Measurements from ENCODE around the gene COL8A2. TPM values are rescaled to one million over a fixed set of nuclear protein-coding genes. Genes with fewer than 3 reads are reported as not detected.

Gene COL8A2
- total and polyA plus RNA-seq, 2 of the 4 experiments (the other 2 are of a cell fraction) = 0.54 to 1.1 TPM

DNA sequence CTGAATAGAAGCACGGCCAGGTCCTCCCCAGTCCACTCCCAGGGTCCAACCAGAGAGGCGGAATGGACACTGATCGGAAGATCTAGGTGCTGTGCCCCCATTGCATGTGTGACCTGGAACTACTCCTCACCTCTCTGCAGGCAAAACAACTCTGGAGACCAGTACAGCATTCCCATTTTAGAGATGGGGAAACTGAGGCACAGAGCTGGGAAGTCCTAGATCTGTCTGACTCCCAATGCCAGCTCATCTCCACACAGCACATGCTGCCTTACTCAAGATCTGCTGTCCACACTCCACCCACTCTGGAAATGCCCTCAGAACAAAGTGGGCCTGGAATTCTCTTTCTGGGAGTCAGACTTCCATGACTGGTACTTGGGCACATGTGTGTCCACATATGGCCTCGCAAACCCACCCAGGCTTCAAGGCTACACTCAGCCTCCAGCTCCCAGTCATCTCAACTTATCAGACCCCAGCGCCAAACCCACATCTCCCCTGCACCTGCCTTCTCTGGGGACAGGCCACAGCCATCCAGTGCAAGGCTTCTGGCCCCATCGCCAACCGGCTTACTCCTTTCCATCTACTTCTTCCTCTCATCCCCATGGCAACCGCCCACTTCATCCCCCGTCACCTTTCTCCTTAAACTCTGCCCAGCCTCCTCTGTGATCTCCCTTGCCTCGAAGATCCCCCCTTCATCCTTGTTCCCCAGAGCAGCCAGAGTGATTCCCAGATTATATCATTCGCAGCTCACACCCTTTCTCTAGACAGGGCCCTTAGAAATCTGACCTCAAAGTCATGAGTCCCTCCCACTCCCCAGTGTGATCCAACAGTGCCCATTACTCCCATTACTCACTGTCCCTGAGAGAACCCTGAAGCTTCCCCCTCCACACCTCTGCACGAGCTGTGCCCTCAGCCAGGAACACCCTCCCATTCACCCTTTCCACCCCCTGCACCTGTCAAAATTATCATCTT, 2.7 kb downstream of the COL8A2 start:
- Histone ChIP-seq H3K9ac (ENCODE audit: low read depth, low read length) (no peak overlapping the region), H2AK5ac (ENCODE audit: low read depth, low read length) (no peak overlapping the region), H2BK5ac (ENCODE audit: low read depth, low read length, poor library complexity, severe bottlenecking) (no peak overlapping the region), H3K56ac (ENCODE audit: extremely low read depth, insufficient read depth, low read length) (no peak overlapping the region), H3K4me3 (ENCODE audit: insufficient read depth, low read depth, low read length) (no peak overlapping the region), H3K4me1 (ENCODE audit: control insufficient read depth, insufficient read depth, low read length) (peaks cover 8% of the 10 kb centered on the region), H3K4me2 (ENCODE audit: low read depth, low read length) (no peak overlapping the region), H4K91ac (ENCODE audit: insufficient read depth, low read depth, low read length) (no peak overlapping the region), H3K14ac (replicated peaks; ENCODE audit: low read depth, low read length) (no peak overlapping the region), H2AFZ (replicated peaks; ENCODE audit: low read length, poor library complexity) (no peak overlapping the region), H4K8ac (ENCODE audit: low read depth in 2 of 2, low read length in 2 of 2) (no peak overlapping the region), H3K9me1 (ENCODE audit: insufficient read depth, low read length) (no peaks in the 10 kb centered on the region), H2BK120ac (ENCODE audit: low read depth, low read length) (no peak overlapping the region), H3K9me3 (ENCODE audit: control insufficient read depth, insufficient read depth, low read length) (no peaks in the 10 kb centered on the region), H4K5ac (ENCODE audit: low read depth, low read length) (no peak overlapping the region), H2BK15ac (ENCODE audit: low read depth, low read length) (no peak overlapping the region), H3K27ac (ENCODE audit: insufficient read depth, low read length) (no peak overlapping the region), H3K23ac (ENCODE audit: low read depth, low read length) (no peak overlapping the region), H3K4ac (ENCODE audit: low read depth, low read length) (no peak overlapping the region), H2AK9ac (replicated peaks; ENCODE audit: low read depth, low read length, poor library complexity) (no peak overlapping the region), H2BK20ac (ENCODE audit: low read depth, low read length) (no peak overlapping the region), H3K18ac (ENCODE audit: low read depth, low read length) (no peak overlapping the region), H3K79me1 (ENCODE audit: low read depth in 1 of 2, low read length in 2 of 2) (no peaks in the 10 kb centered on the region), H3K27me3 (ENCODE audit: control insufficient read depth, insufficient read depth, low read length) (peaks cover 34% of the 10 kb centered on the region), H3K36me3 (ENCODE audit: control insufficient read depth, insufficient read depth, low read length) (no peaks in the 10 kb centered on the region), H4K20me1 (ENCODE audit: insufficient read depth, low read length) (no peaks in the 10 kb centered on the region)
- no peak for ATAC-seq (ENCODE audit: low read depth)
- BruUV-seq (replicated peaks) = no TSS peak
- ChIA-PET CTCF (interaction anchor here (1.1 kb wide), 1 partner anchor 13 kb away, joined by 3 read pairs; no protein-coding TSS in a partner anchor), POLR2A (ENCODE audit: unreplicated experiment) (no interaction called here)
- WGBS, 2 experiments (ENCODE audit: extremely low coverage in 2 of 2, insufficient read length in 1 of 2) = 70% methylated on average over 9 of the region's 12 CpGs; no CpG with 5 or more reads in 1 of the 2 experiments
- no peak for DNase-seq
- TF ChIP-seq MAZ (IDR thresholded peaks at IDR 0.05; ENCODE audit: borderline replicate concordance, low read depth, low read length) (no peak), MAFK (IDR thresholded peaks at IDR 0.05; ENCODE audit: low read depth, low read length) (no peak), RAD21 (IDR thresholded peaks at IDR 0.05; ENCODE audit: low read length) (no peak), NFE2L2 (IDR thresholded peaks at IDR 0.05; ENCODE audit: low read depth, low read length) (no peak), CEBPB (IDR thresholded peaks at IDR 0.05; ENCODE audit: low read depth, low read length) (no peak), POLR2A (IDR thresholded peaks at IDR 0.05; ENCODE audit: low read depth, low read length) (no peak), BHLHE40 (IDR thresholded peaks at IDR 0.05; ENCODE audit: low read depth, low read length) (no peak), CHD1 (IDR thresholded peaks at IDR 0.05; ENCODE audit: low read depth, low read length) (no peak)
- TF ChIP-seq, protein P1, sequence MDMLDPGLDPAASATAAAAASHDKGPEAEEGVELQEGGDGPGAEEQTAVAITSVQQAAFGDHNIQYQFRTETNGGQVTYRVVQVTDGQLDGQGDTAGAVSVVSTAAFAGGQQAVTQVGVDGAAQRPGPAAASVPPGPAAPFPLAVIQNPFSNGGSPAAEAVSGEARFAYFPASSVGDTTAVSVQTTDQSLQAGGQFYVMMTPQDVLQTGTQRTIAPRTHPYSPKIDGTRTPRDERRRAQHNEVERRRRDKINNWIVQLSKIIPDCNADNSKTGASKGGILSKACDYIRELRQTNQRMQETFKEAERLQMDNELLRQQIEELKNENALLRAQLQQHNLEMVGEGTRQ (IDR thresholded peaks at IDR 0.05; ENCODE audit: low read depth, low read length) = no peak
- TF ChIP-seq, protein P2, sequence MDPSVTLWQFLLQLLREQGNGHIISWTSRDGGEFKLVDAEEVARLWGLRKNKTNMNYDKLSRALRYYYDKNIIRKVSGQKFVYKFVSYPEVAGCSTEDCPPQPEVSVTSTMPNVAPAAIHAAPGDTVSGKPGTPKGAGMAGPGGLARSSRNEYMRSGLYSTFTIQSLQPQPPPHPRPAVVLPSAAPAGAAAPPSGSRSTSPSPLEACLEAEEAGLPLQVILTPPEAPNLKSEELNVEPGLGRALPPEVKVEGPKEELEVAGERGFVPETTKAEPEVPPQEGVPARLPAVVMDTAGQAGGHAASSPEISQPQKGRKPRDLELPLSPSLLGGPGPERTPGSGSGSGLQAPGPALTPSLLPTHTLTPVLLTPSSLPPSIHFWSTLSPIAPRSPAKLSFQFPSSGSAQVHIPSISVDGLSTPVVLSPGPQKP (IDR thresholded peaks at IDR 0.05; ENCODE audit: borderline replicate concordance, low read depth, low read length) = no peak
- in situ Hi-C loops (cut with MboI; ENCODE audit: low sequenced_read_pairs) (loop anchor here (25.0 kb wide), 1 partner anchor 290 kb away; no protein-coding TSS in a partner anchor), dilution Hi-C loops (cut with HindIII; ENCODE audit: low sequenced_read_pairs, unreplicated experiment) (no loop called here), intact Hi-C loops (cut with micrococcal nuclease) (no loop called here)
